ENCODE results near the gene NT5C. TPM values are rescaled to one million over a fixed set of nuclear protein-coding genes. Genes with fewer than 3 reads are reported as not detected.
A peak's percentile ranks its signal among the peaks of the same experiment; 100 is the strongest.

The NT5C gene
- total RNA-seq, 1 donor from 2014 or later: 40.4 TPM

GRCh38 chr17:75105126-75106080 lies 26.1 kb downstream of the NT5C start:
- TF ChIP-seq CTCF (IDR thresholded peaks at IDR 0.05; ENCODE audit: partially characterized antibody, unreplicated experiment): peak; percentile 90
- peak overlapping the region; percentile 7 for H3K4me3 Mint-ChIP-seq (ENCODE audit: unreplicated experiment)
- DNase-seq: peak; percentile 80
- H3K36me3 Mint-ChIP-seq (ENCODE audit: unreplicated experiment): no peaks in the 10 kb centered on the region
- no peak overlapping the region for H3K27ac Mint-ChIP-seq (ENCODE audit: unreplicated experiment)
- peaks cover 8% of the 10 kb centered on the region for H3K27me3 Mint-ChIP-seq (ENCODE audit: unreplicated experiment)
- H3K4me1 Mint-ChIP-seq (ENCODE audit: low read depth, unreplicated experiment): no peaks in the 10 kb centered on the region
- peaks cover 6% of the 10 kb centered on the region for H3K9me3 Mint-ChIP-seq (ENCODE audit: unreplicated experiment)

GRCh38 chr17:75103601-75104554 lies 27.7 kb downstream of the NT5C start:
- Mint-ChIP-seq H3K27me3 (ENCODE audit: unreplicated experiment) (peaks cover 7% of the 10 kb centered on the region), H3K27ac (ENCODE audit: unreplicated experiment) (no peak overlapping the region), H3K4me3 (ENCODE audit: unreplicated experiment) (no peak overlapping the region), H3K9me3 (ENCODE audit: unreplicated experiment) (peaks cover 5% of the 10 kb centered on the region), H3K4me1 (ENCODE audit: low read depth, unreplicated experiment) (no peaks in the 10 kb centered on the region), H3K36me3 (ENCODE audit: unreplicated experiment) (no peaks in the 10 kb centered on the region)
- DNase-seq: no peak
- no peak for TF ChIP-seq CTCF (IDR thresholded peaks at IDR 0.05; ENCODE audit: partially characterized antibody, unreplicated experiment)

GRCh38 chr17:75102385-75102821 lies 29.1 kb downstream of the NT5C start:
- no peak overlapping the region for H3K27ac Mint-ChIP-seq (ENCODE audit: unreplicated experiment)
- no peak overlapping the region for H3K4me3 Mint-ChIP-seq (ENCODE audit: unreplicated experiment)
- TF ChIP-seq CTCF (IDR thresholded peaks at IDR 0.05; ENCODE audit: partially characterized antibody, unreplicated experiment): no peak
- peaks cover 2% of the 10 kb centered on the region for H3K9me3 Mint-ChIP-seq (ENCODE audit: unreplicated experiment)
- peaks cover 10% of the 10 kb centered on the region for H3K27me3 Mint-ChIP-seq (ENCODE audit: unreplicated experiment)
- DNase-seq: no peak
- H3K36me3 Mint-ChIP-seq (ENCODE audit: unreplicated experiment): no peaks in the 10 kb centered on the region
- H3K4me1 Mint-ChIP-seq (ENCODE audit: low read depth, unreplicated experiment): no peaks in the 10 kb centered on the region

GRCh38 chr17:75099881-75100595 lies 31.5 kb downstream of the NT5C start:
- Mint-ChIP-seq H3K27me3 (ENCODE audit: unreplicated experiment) (peaks cover 7% of the 10 kb centered on the region), H3K36me3 (ENCODE audit: unreplicated experiment) (no peaks in the 10 kb centered on the region), H3K9me3 (ENCODE audit: unreplicated experiment) (no peaks in the 10 kb centered on the region), H3K27ac (ENCODE audit: unreplicated experiment) (no peak overlapping the region), H3K4me3 (ENCODE audit: unreplicated experiment) (no peak overlapping the region), H3K4me1 (ENCODE audit: low read depth, unreplicated experiment) (no peaks in the 10 kb centered on the region)
- no peak for TF ChIP-seq CTCF (IDR thresholded peaks at IDR 0.05; ENCODE audit: partially characterized antibody, unreplicated experiment)
- no peak for DNase-seq
